HepG2 (cell line): ENCODE data around the gene TNFAIP2. TPM values are rescaled to one million over a fixed set of nuclear protein-coding genes. Genes with fewer than 3 reads are reported as not detected.

Experiments
- ARNT2 ChIP-seq: sonication (generic); formaldehyde crosslinking; IDR thresholded peaks from 2 replicates; pipeline ENCODE4 v1.8.0; 2022; ENCODE audit warnings: mild to moderate bottlenecking, low read depth, missing genetic modification reagents, moderate library complexity
- DR1 ChIP-seq: sonication (generic); formaldehyde crosslinking; IDR thresholded peaks from 2 replicates; pipeline ENCODE4 v1.8.0; 2021; ENCODE audit warnings: mild to moderate bottlenecking, missing genetic modification reagents, inconsistent platforms
- GABPB1 ChIP-seq: IDR thresholded peaks from 2 replicates; pipeline ENCODE4 v1.6.1; 2016; ENCODE audit warnings: mild to moderate bottlenecking, missing genetic modification reagents, moderate library complexity, missing compliant biosample characterization
- GTF2F1 ChIP-seq: fragments of 150-350 bp; IDR thresholded peaks from 2 replicates; pipeline ENCODE4 v1.6.1; 2014; ENCODE audit warnings: low read length
- HDAC1 ChIP-seq: sonication (generic); formaldehyde crosslinking; IDR thresholded peaks from 2 replicates; pipeline ENCODE4 v1.5.1; 2020; ENCODE audit warnings: mild to moderate bottlenecking, missing genetic modification reagents
- MED1 ChIP-seq: sonication (generic); formaldehyde crosslinking; IDR thresholded peaks from 2 replicates; pipeline ENCODE4 v1.4.0; 2020; ENCODE audit warnings: missing genetic modification reagents
- RBFOX2 ChIP-seq: fragments of 200-400 bp; formaldehyde crosslinking; IDR thresholded peaks from 2 replicates; pipeline ENCODE4 v1.6.1; 2017; ENCODE audit warnings: low read depth, mild to moderate bottlenecking, low read length
- SOX6 ChIP-seq, 2 experiments: fragments of 450-650 bp in 1 of 2; sonication (generic) in 1 of 2; formaldehyde crosslinking in 1 of 2; IDR thresholded peaks; 2 replicates each; pipeline versions ENCODE4 v1.4.0 to v1.6.1; 2017 to 2020; ENCODE audit warnings: antibody characterized with exemption in 1 of 2, mild to moderate bottlenecking in 1 of 2, missing genetic modification reagents in 1 of 2
- STAG1 ChIP-seq: sonication (generic); formaldehyde crosslinking; IDR thresholded peaks from 2 replicates; pipeline ENCODE4 v1.4.0; 2020; ENCODE audit warnings: missing genetic modification reagents
- TCF12 ChIP-seq, 2 experiments: fragments of 450-650 bp in 1 of 2; sonication (generic) in 1 of 2; formaldehyde crosslinking in 1 of 2; IDR thresholded peaks; 2 replicates each; pipeline versions ENCODE4 v1.6.1 to v1.8.0; 2017 to 2022; ENCODE audit warnings: antibody characterized with exemption in 1 of 2, mild to moderate bottlenecking in 1 of 2, missing genetic modification reagents in 1 of 2, moderate library complexity in 1 of 2
- TRIM24 ChIP-seq: sonication (generic); formaldehyde crosslinking; IDR thresholded peaks from 2 replicates; pipeline ENCODE4 v1.8.0; 2022; ENCODE audit warnings: mild to moderate bottlenecking, missing genetic modification reagents
- XRCC5 ChIP-seq: fragments of 200-400 bp; formaldehyde crosslinking; optimal IDR thresholded peaks from 2 replicates; pipeline ENCODE3; 2017; ENCODE audit warnings: mild to moderate bottlenecking, low read length
- ZNF235 ChIP-seq: sonication (generic); formaldehyde crosslinking; IDR thresholded peaks from 2 replicates; pipeline ENCODE4 v1.8.1; 2023; ENCODE audit warnings: mild to moderate bottlenecking, missing genetic modification reagents, borderline replicate concordance
- ZNF263 ChIP-seq: sonication (generic); formaldehyde crosslinking; IDR thresholded peaks from 2 replicates; pipeline ENCODE4 v1.4.0; 2020; ENCODE audit warnings: missing genetic modification reagents
- ZNF446 ChIP-seq: sonication (generic); formaldehyde crosslinking; IDR thresholded peaks from 2 replicates; pipeline ENCODE4 v1.5.0; 2020; ENCODE audit warnings: mild to moderate bottlenecking, missing genetic modification reagents
- ZNF607 ChIP-seq: sonication (generic); formaldehyde crosslinking; IDR thresholded peaks from 2 replicates; pipeline ENCODE4 v1.5.1; 2020; ENCODE audit warnings: missing genetic modification reagents, mild to moderate bottlenecking, borderline replicate concordance
- ZNF768 ChIP-seq: sonication (generic); formaldehyde crosslinking; IDR thresholded peaks from 2 replicates; pipeline ENCODE4 v1.4.0; 2020; ENCODE audit warnings: missing genetic modification reagents
- ZNF792 ChIP-seq: IDR thresholded peaks from 2 replicates; pipeline ENCODE4 v1.6.1; 2016
- polyA plus RNA-seq, 8 experiments: library from polyadenylated mRNA; depleted of rRNA in 3 of 8; stranded (reverse) in 7 of 8; unstranded in 1 of 8; fragments of >200 nt; fragmentation: Illumina TruSeq in 4 of 8; extraction: Trizol in 4 of 8; gene quantifications; 2 replicates each; pipeline versions ENCODE4 v1.2.1 to v1.2.3, GENCODE V29; 2011 to 2016; ENCODE audit warnings: low read depth in 4 of 8, missing spikeins in 1 of 8, mixed read lengths in 1 of 8; ENCODE audit not compliant: insufficient read depth in 1 of 8
- total RNA-seq, 5 experiments: library from RNA; depleted of rRNA; stranded (reverse); fragments of >200 nt; fragmentation: Illumina TruSeq; extraction: Trizol; gene quantifications; 2 replicates each; pipeline ENCODE4 v1.2.3, GENCODE V29; 2016; ENCODE audit warnings: low read depth in 1 of 5
- TF ChIP-seq, protein P1 (sequence below): sonication (generic); formaldehyde crosslinking; IDR thresholded peaks from 2 replicates; pipeline ENCODE4 v1.5.0; 2020; ENCODE audit warnings: mild to moderate bottlenecking, missing genetic modification reagents
- TF ChIP-seq, protein P2 (sequence below): sonication (generic); formaldehyde crosslinking; IDR thresholded peaks from 2 replicates; pipeline ENCODE4 v1.4.0; 2020; ENCODE audit warnings: missing genetic modification reagents
- TF ChIP-seq, protein P3 (sequence below): sonication (generic); formaldehyde crosslinking; IDR thresholded peaks from 2 replicates; pipeline ENCODE4 v1.4.0; 2020; ENCODE audit warnings: low read depth, mild to moderate bottlenecking, missing genetic modification reagents
- TF ChIP-seq, protein P4 (sequence below): sonication (generic); formaldehyde crosslinking; IDR thresholded peaks from 2 replicates; pipeline ENCODE4 v1.5.0; 2020; ENCODE audit warnings: mild to moderate bottlenecking, missing genetic modification reagents, moderate library complexity

TNFAIP2 gene
- total and polyA plus RNA-seq, 2 of the 13 experiments (the other 11 are each of a cell fraction or from before 2014, with no cell fraction given): 0.46 to 1.5 TPM

GRCh38 chr14:103091041-103091882 lies 32.0 kb upstream of the TNFAIP2 start (continued):
- TF ChIP-seq, protein P1, sequence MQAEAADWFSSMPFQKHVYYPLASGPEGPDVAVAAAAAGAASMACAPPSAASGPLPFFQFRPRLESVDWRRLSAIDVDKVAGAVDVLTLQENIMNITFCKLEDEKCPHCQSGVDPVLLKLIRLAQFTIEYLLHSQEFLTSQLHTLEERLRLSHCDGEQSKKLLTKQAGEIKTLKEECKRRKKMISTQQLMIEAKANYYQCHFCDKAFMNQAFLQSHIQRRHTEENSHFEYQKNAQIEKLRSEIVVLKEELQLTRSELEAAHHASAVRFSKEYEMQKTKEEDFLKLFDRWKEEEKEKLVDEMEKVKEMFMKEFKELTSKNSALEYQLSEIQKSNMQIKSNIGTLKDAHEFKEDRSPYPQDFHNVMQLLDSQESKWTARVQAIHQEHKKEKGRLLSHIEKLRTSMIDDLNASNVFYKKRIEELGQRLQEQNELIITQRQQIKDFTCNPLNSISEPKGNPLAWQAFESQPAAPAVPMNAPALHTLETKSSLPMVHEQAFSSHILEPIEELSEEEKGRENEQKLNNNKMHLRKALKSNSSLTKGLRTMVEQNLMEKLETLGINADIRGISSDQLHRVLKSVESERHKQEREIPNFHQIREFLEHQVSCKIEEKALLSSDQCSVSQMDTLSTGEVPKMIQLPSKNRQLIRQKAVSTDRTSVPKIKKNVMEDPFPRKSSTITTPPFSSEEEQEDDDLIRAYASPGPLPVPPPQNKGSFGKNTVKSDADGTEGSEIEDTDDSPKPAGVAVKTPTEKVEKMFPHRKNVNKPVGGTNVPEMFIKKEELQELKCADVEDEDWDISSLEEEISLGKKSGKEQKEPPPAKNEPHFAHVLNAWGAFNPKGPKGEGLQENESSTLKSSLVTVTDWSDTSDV (CRISPR knock-in tag): no peak
- no peak for TF ChIP-seq SOX6 (IDR thresholded peaks at IDR 0.05)
- TF ChIP-seq SOX6 (CRISPR knock-in tag; IDR thresholded peaks at IDR 0.05): peak; percentile 18; the same call in 1 of the 2 replicates
- no peak for TF ChIP-seq ZNF768 (CRISPR knock-in tag)
- TF ChIP-seq, protein P2, sequence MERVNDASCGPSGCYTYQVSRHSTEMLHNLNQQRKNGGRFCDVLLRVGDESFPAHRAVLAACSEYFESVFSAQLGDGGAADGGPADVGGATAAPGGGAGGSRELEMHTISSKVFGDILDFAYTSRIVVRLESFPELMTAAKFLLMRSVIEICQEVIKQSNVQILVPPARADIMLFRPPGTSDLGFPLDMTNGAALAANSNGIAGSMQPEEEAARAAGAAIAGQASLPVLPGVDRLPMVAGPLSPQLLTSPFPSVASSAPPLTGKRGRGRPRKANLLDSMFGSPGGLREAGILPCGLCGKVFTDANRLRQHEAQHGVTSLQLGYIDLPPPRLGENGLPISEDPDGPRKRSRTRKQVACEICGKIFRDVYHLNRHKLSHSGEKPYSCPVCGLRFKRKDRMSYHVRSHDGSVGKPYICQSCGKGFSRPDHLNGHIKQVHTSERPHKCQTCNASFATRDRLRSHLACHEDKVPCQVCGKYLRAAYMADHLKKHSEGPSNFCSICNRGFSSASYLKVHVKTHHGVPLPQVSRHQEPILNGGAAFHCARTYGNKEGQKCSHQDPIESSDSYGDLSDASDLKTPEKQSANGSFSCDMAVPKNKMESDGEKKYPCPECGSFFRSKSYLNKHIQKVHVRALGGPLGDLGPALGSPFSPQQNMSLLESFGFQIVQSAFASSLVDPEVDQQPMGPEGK (CRISPR knock-in tag): 0 out of 2 replicates have a peak, but pooled peaks have one; percentile 20
- TF ChIP-seq DR1 (CRISPR knock-in tag): peak; percentile 35; the same call in 1 of the 2 replicates
- peak; percentile 46 for TF ChIP-seq XRCC5
- TF ChIP-seq, protein P3, sequence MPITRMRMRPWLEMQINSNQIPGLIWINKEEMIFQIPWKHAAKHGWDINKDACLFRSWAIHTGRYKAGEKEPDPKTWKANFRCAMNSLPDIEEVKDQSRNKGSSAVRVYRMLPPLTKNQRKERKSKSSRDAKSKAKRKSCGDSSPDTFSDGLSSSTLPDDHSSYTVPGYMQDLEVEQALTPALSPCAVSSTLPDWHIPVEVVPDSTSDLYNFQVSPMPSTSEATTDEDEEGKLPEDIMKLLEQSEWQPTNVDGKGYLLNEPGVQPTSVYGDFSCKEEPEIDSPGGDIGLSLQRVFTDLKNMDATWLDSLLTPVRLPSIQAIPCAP: no peak
- no peak for TF ChIP-seq ARNT2
- TF ChIP-seq ZNF263 (CRISPR knock-in tag): no peak
- no peak for TF ChIP-seq TRIM24 (CRISPR knock-in tag)
- 0 out of 2 replicates have a peak, but pooled peaks have one; percentile 32 for TF ChIP-seq RBFOX2
- TF ChIP-seq ZNF607 (CRISPR knock-in tag): no peak
- TF ChIP-seq ZNF446 (CRISPR knock-in tag): no peak
- TF ChIP-seq MED1 (CRISPR knock-in tag): 0 out of 2 replicates have a peak, but pooled peaks have one; percentile 23
- TF ChIP-seq, protein P4, sequence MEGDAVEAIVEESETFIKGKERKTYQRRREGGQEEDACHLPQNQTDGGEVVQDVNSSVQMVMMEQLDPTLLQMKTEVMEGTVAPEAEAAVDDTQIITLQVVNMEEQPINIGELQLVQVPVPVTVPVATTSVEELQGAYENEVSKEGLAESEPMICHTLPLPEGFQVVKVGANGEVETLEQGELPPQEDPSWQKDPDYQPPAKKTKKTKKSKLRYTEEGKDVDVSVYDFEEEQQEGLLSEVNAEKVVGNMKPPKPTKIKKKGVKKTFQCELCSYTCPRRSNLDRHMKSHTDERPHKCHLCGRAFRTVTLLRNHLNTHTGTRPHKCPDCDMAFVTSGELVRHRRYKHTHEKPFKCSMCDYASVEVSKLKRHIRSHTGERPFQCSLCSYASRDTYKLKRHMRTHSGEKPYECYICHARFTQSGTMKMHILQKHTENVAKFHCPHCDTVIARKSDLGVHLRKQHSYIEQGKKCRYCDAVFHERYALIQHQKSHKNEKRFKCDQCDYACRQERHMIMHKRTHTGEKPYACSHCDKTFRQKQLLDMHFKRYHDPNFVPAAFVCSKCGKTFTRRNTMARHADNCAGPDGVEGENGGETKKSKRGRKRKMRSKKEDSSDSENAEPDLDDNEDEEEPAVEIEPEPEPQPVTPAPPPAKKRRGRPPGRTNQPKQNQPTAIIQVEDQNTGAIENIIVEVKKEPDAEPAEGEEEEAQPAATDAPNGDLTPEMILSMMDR (CRISPR knock-in tag): peak; percentile 66
- 0 out of 2 replicates have a peak, but pooled peaks have one; percentile 34 for TF ChIP-seq ZNF235 (CRISPR knock-in tag)
- TF ChIP-seq HDAC1: peak; percentile 37; the same call in 1 of the 2 replicates
- peak; percentile 74 for TF ChIP-seq GABPB1 (CRISPR knock-in tag)
- no peak for TF ChIP-seq ZNF792 (CRISPR knock-in tag)
- TF ChIP-seq TCF12 (IDR thresholded peaks at IDR 0.05): no peak
- TF ChIP-seq TCF12 (CRISPR knock-in tag; IDR thresholded peaks at IDR 0.05): peak; percentile 50; the same call in 1 of the 2 replicates
- peak; percentile 30 for TF ChIP-seq STAG1 (CRISPR knock-in tag)
- no peak for TF ChIP-seq GTF2F1
